ENCODE measurements around the gene CRADD.
A peak's percentile ranks its signal among the peaks of the same experiment; 100 is the strongest.

CRADD gene

DNA sequence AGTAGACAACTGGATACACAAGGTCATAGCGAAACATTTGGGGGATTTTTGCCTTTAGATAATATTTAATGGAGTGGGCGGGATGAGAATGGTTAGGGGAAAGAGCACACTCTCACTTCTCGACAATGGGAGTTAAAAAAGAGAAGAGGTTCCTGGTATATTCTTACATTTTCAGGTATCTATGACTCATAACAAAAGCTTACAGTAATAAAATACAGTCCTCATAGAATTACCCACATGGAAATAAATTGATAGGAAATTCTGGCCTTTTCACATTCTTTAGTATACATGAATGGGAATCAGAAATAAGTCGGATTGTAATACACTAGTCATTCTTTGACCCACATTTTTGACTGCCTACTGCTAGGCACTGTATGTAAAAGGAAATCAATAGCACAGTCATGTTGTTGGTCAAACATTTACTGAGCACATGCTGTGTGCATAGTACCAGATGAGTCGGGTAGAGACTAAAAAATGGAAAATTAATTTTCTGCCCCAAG, 8.2 kb upstream of the CRADD start:
- Histone ChIP-seq H3K9me3 (ENCODE audit: control insufficient read depth in 5 of 5, low read length in 5 of 5) (peaks cover 0 to 3% (median 0%) of the 10 kb centered on the region in 5 donors), H3K4me1 (ENCODE audit: control insufficient read depth in 5 of 5, insufficient read depth in 5 of 5, low read length in 5 of 5) (peaks cover 0 to 4% (median 0%) of the 10 kb centered on the region in 5 donors), H3K9ac (ENCODE audit: low read length in 5 of 5) (no peak overlapping the region), H3K27me3 (ENCODE audit: control insufficient read depth in 5 of 5, insufficient read depth in 4 of 5, low read length in 5 of 5) (no peaks in the 10 kb centered on the region), H3K36me3 (ENCODE audit: control insufficient read depth in 5 of 5, insufficient read depth in 5 of 5, low read length in 5 of 5) (no peaks in the 10 kb centered on the region), H3K27ac (ENCODE audit: low read depth, low read length) (no peak overlapping the region), H3K4me3 (ENCODE audit: low read depth in 1 of 5, low read length in 5 of 5) (no peak overlapping the region)

DNA sequence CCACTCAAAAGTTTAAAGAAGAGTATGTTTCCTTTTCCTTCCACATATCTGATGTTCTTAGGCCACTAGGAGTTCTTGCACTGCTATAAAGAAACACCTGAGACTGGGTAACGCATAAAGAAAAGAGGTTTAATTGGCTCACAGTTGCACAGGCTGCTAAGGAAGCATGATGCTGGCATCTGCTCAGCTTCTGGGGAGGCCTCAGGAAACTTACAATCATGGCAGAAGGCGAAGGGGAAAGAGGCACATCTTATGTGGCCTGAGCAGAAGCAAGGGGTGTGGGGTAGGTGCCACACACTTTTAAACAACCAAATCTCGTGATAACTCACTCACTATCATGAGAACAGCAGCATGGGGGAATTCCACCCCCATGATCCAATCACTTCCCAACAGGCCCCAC, 7.7 kb upstream of the CRADD start:
- Histone ChIP-seq H3K9me3 (ENCODE audit: control insufficient read depth in 5 of 5, low read length in 5 of 5) (peaks cover 0 to 3% (median 0%) of the 10 kb centered on the region in 5 donors), H3K4me1 (ENCODE audit: control insufficient read depth in 5 of 5, insufficient read depth in 5 of 5, low read length in 5 of 5) (peaks cover 0 to 4% (median 0%) of the 10 kb centered on the region in 5 donors), H3K36me3 (ENCODE audit: control insufficient read depth in 5 of 5, insufficient read depth in 5 of 5, low read length in 5 of 5) (no peaks in the 10 kb centered on the region), H3K9ac (ENCODE audit: low read length in 5 of 5) (no peak overlapping the region), H3K4me3 (ENCODE audit: low read depth in 1 of 5, low read length in 5 of 5) (no peak overlapping the region), H3K27ac (ENCODE audit: low read depth, low read length) (no peak overlapping the region), H3K27me3 (ENCODE audit: control insufficient read depth in 5 of 5, insufficient read depth in 4 of 5, low read length in 5 of 5) (no peaks in the 10 kb centered on the region)

DNA sequence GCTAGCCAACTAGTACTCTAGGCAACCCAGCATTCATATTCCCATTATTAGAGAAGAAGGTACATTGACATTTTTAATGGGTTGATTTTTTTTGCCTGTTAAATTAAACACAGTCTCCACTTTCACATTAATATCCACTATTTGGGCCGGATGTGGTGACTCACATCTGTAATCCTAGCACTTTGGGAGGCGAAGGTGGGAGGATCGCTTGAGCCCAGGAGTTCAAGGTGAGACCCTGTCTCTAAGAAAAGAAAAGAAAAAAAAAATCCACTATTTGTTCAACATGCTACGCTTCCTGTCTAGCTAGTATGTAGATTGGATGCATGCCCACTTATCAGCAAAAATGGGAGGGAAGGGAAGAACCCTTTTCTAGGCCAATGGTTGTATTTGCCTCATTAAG, 7.1 kb upstream of the CRADD start:
- Histone ChIP-seq H3K36me3 (ENCODE audit: control insufficient read depth in 5 of 5, insufficient read depth in 5 of 5, low read length in 5 of 5) (no peaks in the 10 kb centered on the region), H3K4me3 (ENCODE audit: low read depth in 1 of 5, low read length in 5 of 5) (no peak overlapping the region), H3K9ac (ENCODE audit: low read length in 5 of 5) (no peak overlapping the region), H3K27me3 (ENCODE audit: control insufficient read depth in 5 of 5, insufficient read depth in 4 of 5, low read length in 5 of 5) (no peaks in the 10 kb centered on the region), H3K4me1 (ENCODE audit: control insufficient read depth in 5 of 5, insufficient read depth in 5 of 5, low read length in 5 of 5) (peaks cover 0 to 4% (median 0%) of the 10 kb centered on the region in 5 donors), H3K9me3 (ENCODE audit: control insufficient read depth in 5 of 5, low read length in 5 of 5) (peaks cover 0 to 3% (median 0%) of the 10 kb centered on the region in 5 donors), H3K27ac (ENCODE audit: low read depth, low read length) (no peak overlapping the region)

DNA sequence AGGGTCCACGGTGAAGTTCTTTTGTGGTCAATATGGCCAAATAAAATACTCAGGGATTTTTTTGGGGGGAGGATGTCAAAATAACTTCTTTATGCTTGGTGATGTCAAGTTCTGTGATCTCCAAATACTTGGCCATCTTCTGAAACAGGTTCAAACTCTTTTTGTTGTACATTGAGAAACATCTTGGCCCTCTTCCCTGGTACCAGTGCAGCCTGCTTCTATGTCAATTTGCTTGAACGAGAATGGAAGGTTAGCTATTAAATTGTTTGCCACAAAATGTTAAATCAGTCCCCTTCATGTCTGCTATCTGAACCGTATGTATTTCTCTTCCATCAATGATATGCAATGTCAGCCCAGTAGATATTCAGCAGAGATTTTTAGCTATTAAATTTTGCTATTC, 6.1 kb upstream of the CRADD start:
- no peaks in the 10 kb centered on the region for H3K36me3 ChIP-seq (ENCODE audit: control insufficient read depth in 5 of 5, insufficient read depth in 5 of 5, low read length in 5 of 5)
- peaks cover 0 to 3% (median 0%) of the 10 kb centered on the region in 5 donors for H3K9me3 ChIP-seq (ENCODE audit: control insufficient read depth in 5 of 5, low read length in 5 of 5)
- peaks cover 0 to 4% (median 0%) of the 10 kb centered on the region in 5 donors for H3K4me1 ChIP-seq (ENCODE audit: control insufficient read depth in 5 of 5, insufficient read depth in 5 of 5, low read length in 5 of 5)
- H3K27ac ChIP-seq (ENCODE audit: low read depth, low read length) = no peak overlapping the region
- no peak overlapping the region for H3K9ac ChIP-seq (ENCODE audit: low read length in 5 of 5)
- H3K27me3 ChIP-seq (ENCODE audit: control insufficient read depth in 5 of 5, insufficient read depth in 4 of 5, low read length in 5 of 5) = no peaks in the 10 kb centered on the region
- no peak overlapping the region for H3K4me3 ChIP-seq (ENCODE audit: low read depth in 1 of 5, low read length in 5 of 5)

DNA sequence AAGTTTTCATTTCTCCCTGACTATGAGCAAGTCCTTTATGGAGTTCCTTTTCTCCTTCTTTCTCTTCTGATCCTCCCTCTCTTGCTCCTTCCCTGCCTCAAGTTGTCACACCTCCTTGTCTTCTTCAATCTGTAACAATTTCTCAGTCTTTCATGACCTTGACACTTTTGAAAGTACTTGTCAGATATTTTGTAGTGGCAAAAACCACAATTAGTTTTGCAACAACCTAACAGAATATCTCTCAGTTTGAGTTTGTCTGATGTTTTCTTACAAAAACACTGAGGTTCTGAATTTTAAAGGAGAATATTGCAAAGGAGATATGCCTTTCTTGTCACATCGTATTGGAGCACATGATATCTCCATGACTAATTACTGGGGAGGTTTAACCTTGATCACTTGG, 4.1 kb upstream of the CRADD start:
- Histone ChIP-seq H3K9ac (ENCODE audit: low read length in 5 of 5) (no peak overlapping the region), H3K36me3 (ENCODE audit: control insufficient read depth in 5 of 5, insufficient read depth in 5 of 5, low read length in 5 of 5) (no peaks in the 10 kb centered on the region), H3K4me3 (ENCODE audit: low read depth in 1 of 5, low read length in 5 of 5) (no peak overlapping the region), H3K27ac (ENCODE audit: low read depth, low read length) (no peak overlapping the region), H3K4me1 (ENCODE audit: control insufficient read depth in 5 of 5, insufficient read depth in 5 of 5, low read length in 5 of 5) (peaks cover 1 to 12% (median 10%) of the 10 kb centered on the region in 5 donors), H3K27me3 (ENCODE audit: control insufficient read depth in 5 of 5, insufficient read depth in 4 of 5, low read length in 5 of 5) (no peaks in the 10 kb centered on the region), H3K9me3 (ENCODE audit: control insufficient read depth in 5 of 5, low read length in 5 of 5) (peaks cover 0 to 3% (median 0%) of the 10 kb centered on the region in 5 donors)

DNA sequence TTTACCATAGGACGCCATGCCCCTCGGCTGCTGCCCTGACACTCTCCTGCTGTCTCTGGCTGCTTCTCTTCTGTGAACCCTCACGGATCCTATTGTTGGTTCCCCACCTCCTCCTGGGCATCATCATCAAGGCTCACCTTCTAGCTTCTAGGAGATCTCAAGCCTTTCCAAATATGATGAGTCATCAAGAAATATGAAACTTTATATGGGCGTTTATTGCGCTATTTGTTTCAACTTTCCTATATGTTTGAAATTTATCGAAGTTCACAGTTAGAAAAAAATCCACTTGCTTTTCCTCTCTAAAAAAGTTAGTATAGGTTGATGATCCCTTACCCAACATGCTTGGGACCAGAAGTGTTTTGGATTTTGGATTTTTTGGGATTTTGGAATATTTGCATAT, 2.8 kb upstream of the CRADD start:
- no peaks in the 10 kb centered on the region for H3K36me3 ChIP-seq (ENCODE audit: control insufficient read depth in 5 of 5, insufficient read depth in 5 of 5, low read length in 5 of 5)
- H3K9me3 ChIP-seq (ENCODE audit: control insufficient read depth in 5 of 5, low read length in 5 of 5) = peaks cover 0 to 2% (median 0%) of the 10 kb centered on the region in 5 donors
- H3K27me3 ChIP-seq (ENCODE audit: control insufficient read depth in 5 of 5, insufficient read depth in 4 of 5, low read length in 5 of 5) = no peaks in the 10 kb centered on the region
- H3K27ac ChIP-seq (ENCODE audit: low read depth, low read length) = no peak overlapping the region
- H3K4me1 ChIP-seq (ENCODE audit: control insufficient read depth in 5 of 5, insufficient read depth in 5 of 5, low read length in 5 of 5) = peaks cover 2 to 21% (median 19%) of the 10 kb centered on the region in 5 donors
- no peak overlapping the region for H3K9ac ChIP-seq (ENCODE audit: low read length in 5 of 5)
- H3K4me3 ChIP-seq (ENCODE audit: low read depth in 1 of 5, low read length in 5 of 5) = no peak overlapping the region

DNA sequence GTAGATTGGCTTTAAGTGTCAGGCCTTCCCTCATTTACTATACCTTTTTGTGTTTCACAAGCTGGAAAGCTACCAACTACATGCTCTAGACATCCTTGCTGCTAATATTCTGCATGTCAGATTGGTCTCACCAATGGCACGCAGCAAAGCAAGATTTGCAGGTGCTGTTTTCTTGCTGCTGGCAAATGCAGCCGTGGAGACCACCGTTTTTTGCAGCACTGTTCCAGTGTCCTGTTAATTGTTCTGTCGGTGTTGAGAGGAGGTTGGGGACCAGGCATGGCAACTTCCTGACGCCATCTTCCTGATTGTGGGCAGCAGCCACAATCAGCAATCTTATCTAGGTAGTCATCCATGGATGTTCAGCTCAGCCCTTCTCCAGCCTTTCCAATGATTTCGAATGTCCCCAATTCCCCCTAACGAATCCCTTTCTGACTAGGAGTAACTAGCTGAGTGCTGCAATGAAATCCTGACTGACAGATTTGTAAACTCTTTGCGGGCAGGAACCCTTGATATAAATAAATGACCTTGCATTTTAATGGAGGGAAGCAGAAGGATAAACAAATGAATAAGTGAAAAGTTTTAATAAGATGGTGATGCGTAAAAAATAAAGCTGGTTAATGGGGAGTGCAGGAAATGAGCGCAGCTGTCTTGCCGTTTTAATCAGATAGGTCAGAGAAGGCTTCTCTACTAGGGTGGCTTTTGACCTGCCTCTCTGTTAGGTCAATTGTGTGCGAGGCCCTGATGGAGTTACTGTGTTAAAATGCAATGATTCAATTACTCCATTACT, 574 bp upstream of the CRADD start:
- Histone ChIP-seq H3K9ac (ENCODE audit: low read length in 5 of 5) (peak overlapping the region in 3 of 5 donors; percentile 30 to 93 (median 69)), H3K4me1 (ENCODE audit: control insufficient read depth in 5 of 5, insufficient read depth in 5 of 5, low read length in 5 of 5) (peaks cover 2 to 25% (median 20%) of the 10 kb centered on the region in 5 donors), H3K27ac (ENCODE audit: low read depth, low read length) (peak overlapping the region; percentile 96), H3K9me3 (ENCODE audit: control insufficient read depth in 5 of 5, low read length in 5 of 5) (no peaks in the 10 kb centered on the region), H3K4me3 (ENCODE audit: low read depth in 1 of 5, low read length in 5 of 5) (peak overlapping the region; percentile 80 to 94 (median 84)), H3K27me3 (ENCODE audit: control insufficient read depth in 5 of 5, insufficient read depth in 4 of 5, low read length in 5 of 5) (no peaks in the 10 kb centered on the region), H3K36me3 (ENCODE audit: control insufficient read depth in 5 of 5, insufficient read depth in 5 of 5, low read length in 5 of 5) (no peaks in the 10 kb centered on the region)

DNA sequence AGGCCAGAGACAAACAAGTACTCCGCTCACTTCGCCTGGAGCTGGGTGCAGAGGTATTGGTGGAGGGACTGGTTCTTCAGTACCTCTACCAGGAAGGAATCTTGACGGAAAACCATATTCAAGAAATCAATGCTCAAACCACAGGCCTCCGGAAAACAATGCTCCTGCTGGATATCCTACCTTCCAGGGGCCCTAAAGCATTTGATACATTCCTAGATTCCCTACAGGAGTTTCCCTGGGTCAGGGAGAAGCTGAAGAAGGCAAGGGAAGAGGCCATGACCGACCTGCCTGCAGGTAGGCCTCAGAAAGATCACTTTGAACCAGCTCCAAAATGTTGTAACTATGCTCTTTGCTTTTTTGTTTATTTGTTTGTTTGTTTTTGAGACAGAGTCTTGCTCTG, 1.6 kb downstream of the CRADD start:
- no peaks in the 10 kb centered on the region for H3K9me3 ChIP-seq (ENCODE audit: control insufficient read depth in 5 of 5, low read length in 5 of 5)
- no peaks in the 10 kb centered on the region for H3K27me3 ChIP-seq (ENCODE audit: control insufficient read depth in 5 of 5, insufficient read depth in 4 of 5, low read length in 5 of 5)
- no peak overlapping the region for H3K4me3 ChIP-seq (ENCODE audit: low read depth in 1 of 5, low read length in 5 of 5)
- no peak overlapping the region for H3K27ac ChIP-seq (ENCODE audit: low read depth, low read length)
- H3K4me1 ChIP-seq (ENCODE audit: control insufficient read depth in 5 of 5, insufficient read depth in 5 of 5, low read length in 5 of 5) = peaks cover 2 to 35% (median 26%) of the 10 kb centered on the region in 5 donors
- H3K36me3 ChIP-seq (ENCODE audit: control insufficient read depth in 5 of 5, insufficient read depth in 5 of 5, low read length in 5 of 5) = no peaks in the 10 kb centered on the region
- peak overlapping the region in 1 of 5 donors; percentile 99 for H3K9ac ChIP-seq (ENCODE audit: low read length in 5 of 5)

DNA sequence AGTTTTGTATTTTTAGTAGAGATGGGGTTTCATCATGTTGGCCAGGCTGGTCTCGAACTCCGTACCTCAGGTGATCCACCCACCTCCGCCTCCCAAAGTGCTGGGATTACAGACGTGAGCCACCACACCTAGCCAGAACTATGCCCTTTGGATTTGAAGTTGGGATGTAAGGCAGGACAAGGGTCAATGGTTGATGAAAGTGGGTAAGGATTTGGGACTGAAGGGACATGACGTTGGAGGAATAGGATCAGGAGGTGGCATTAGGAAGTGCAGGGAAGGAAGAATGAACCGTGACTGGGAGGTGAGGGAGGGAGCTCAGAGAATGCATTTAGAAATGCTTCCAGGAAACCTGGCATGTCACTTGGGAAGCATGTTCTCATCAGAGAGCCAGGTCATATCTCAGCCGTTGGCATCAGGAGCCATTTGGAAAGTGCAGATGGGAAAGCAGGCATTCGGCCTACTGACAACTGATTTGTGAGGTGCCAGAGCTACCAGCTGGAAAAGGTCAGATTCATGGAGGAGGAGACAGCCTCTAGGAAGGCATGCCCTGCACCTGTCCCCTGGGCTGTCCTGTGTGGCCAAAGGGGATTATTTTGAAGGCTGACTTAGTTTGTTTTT, 2.2 kb downstream of the CRADD start:
- Histone ChIP-seq H3K9me3 (ENCODE audit: control insufficient read depth in 5 of 5, low read length in 5 of 5) (no peaks in the 10 kb centered on the region), H3K36me3 (ENCODE audit: control insufficient read depth in 5 of 5, insufficient read depth in 5 of 5, low read length in 5 of 5) (no peaks in the 10 kb centered on the region), H3K4me1 (ENCODE audit: control insufficient read depth in 5 of 5, insufficient read depth in 5 of 5, low read length in 5 of 5) (peaks cover 2 to 35% (median 26%) of the 10 kb centered on the region in 5 donors), H3K27ac (ENCODE audit: low read depth, low read length) (no peak overlapping the region), H3K9ac (ENCODE audit: low read length in 5 of 5) (peak overlapping the region in 1 of 5 donors; percentile 13), H3K4me3 (ENCODE audit: low read depth in 1 of 5, low read length in 5 of 5) (no peak overlapping the region), H3K27me3 (ENCODE audit: control insufficient read depth in 5 of 5, insufficient read depth in 4 of 5, low read length in 5 of 5) (no peaks in the 10 kb centered on the region)

DNA sequence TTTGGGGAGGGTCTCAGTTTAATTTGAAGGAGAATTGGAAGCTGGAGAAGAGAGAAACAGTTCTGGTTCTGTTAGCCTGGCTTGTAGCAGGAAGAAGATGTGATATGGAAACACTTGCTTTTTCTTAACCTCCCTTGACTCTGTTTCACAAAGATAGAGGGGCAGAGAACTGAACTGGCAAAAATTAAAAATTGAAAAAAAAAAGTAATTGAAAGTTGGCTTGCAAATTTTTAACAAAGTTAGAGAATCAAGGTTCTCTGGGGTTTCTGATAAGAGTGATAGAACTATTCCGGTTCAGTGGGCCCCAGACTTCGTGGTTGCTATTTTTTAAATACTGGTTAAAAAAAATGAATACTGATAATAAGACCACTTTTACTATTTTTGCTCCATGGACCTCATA, 2.8 kb downstream of the CRADD start:
- Histone ChIP-seq H3K9ac (ENCODE audit: low read length in 5 of 5) (peak overlapping the region in 1 of 5 donors; percentile 13), H3K36me3 (ENCODE audit: control insufficient read depth in 5 of 5, insufficient read depth in 5 of 5, low read length in 5 of 5) (no peaks in the 10 kb centered on the region), H3K27ac (ENCODE audit: low read depth, low read length) (no peak overlapping the region), H3K4me3 (ENCODE audit: low read depth in 1 of 5, low read length in 5 of 5) (no peak overlapping the region), H3K27me3 (ENCODE audit: control insufficient read depth in 5 of 5, insufficient read depth in 4 of 5, low read length in 5 of 5) (no peaks in the 10 kb centered on the region), H3K4me1 (ENCODE audit: control insufficient read depth in 5 of 5, insufficient read depth in 5 of 5, low read length in 5 of 5) (peaks cover 2 to 35% (median 26%) of the 10 kb centered on the region in 5 donors), H3K9me3 (ENCODE audit: control insufficient read depth in 5 of 5, low read length in 5 of 5) (no peaks in the 10 kb centered on the region)
